Tibial artery (tissue), 4 donors: Measurements from ENCODE around the gene CHRNA1.
"Not testable (repeated sequence)": the region's sequence is repeated elsewhere in the genome, so short reads cannot be mapped to it uniquely, and the experiment has no call there.

Experiments used
- DNase-seq, 2 donors: peaks; one replicate each; pipeline ENCODE4 v3.0.0-alpha.2; 2019
- H3K27ac ChIP-seq, 2 donors: fragments of 200-600 bp; sonication (generic) in 1 of 2; 1 replicate in 1 of 2; 2 replicates in 1 of 2; pipeline ENCODE4 v1.5.1; 2018 to 2019; ENCODE audit warnings: mild to moderate bottlenecking in 1 of 2
- H3K27me3 ChIP-seq, 2 donors: fragments of 200-600 bp; sonication (generic) in 1 of 2; one replicate each; pipeline versions ENCODE4 v1.5.1 to v1.6.0; 2016 to 2019
- H3K36me3 ChIP-seq, 3 donors: fragments of 200-600 bp; sonication (generic) in 2 of 3; one replicate each; pipeline ENCODE4 v1.5.1; 2016 to 2019; ENCODE audit warnings: mild to moderate bottlenecking in 2 of 3
- H3K4me1 ChIP-seq, 4 donors: fragments of 200-600 bp; sonication (generic) in 2 of 4; 1 replicate in 3 of 4; 2 replicates in 1 of 4; pipeline ENCODE4 v1.5.1; 2016 to 2019
- H3K4me3 ChIP-seq, 2 donors: fragments of 200-600 bp; sonication (generic) in 1 of 2; 1 replicate in 1 of 2; 2 replicates in 1 of 2; pipeline ENCODE4 v1.5.1; 2018 to 2019; ENCODE audit warnings: mild to moderate bottlenecking in 2 of 2
- H3K9me3 ChIP-seq, 3 donors: fragments of 200-600 bp; sonication (generic) in 1 of 3; one replicate each; pipeline ENCODE4 v1.5.1; 2016 to 2019
- intact Hi-C: fragments of 100-400 bp; cut with DNase I; formaldehyde crosslinking; loops from one replicate; pipeline ENCODE4 v1.15.0; 2023; ENCODE audit warnings: low total_unique reads
- TF ChIP-seq, protein P1 (sequence below), 2 experiments: fragments of 200-600 bp in 1 of 2; fragments of 450-650 bp in 1 of 2; IDR thresholded peaks; one replicate each; pipeline ENCODE4 v1.5.1; 2017 to 2019; ENCODE audit warnings: antibody characterized with exemption in 2 of 2, mild to moderate bottlenecking in 1 of 2, moderate library complexity in 1 of 2

CHRNA1 gene

DNA sequence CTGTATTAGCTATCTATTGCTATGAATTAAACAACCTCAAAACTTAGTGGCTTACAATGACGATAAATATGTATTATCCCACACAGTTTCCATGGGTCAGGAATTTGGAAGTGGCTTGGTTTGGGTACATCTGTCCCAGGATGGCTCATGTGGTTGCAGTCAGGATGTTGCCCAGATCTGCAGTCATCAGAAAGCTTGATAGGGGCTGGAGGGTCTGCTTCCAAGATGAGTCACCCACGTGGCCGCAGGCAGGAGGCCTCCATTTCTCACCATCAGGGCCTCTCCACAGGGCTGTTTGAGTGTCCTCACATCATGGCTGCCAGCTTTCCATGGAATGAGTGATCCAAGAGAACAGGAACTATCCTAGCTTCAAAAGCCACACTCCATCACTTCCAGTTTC lies 46.4 kb downstream of the CHRNA1 start:
- H3K27me3 ChIP-seq = no peaks in the 10 kb centered on the region
- H3K36me3 ChIP-seq = no peaks in the 10 kb centered on the region
- H3K4me3 ChIP-seq = no peak overlapping the region
- no peak overlapping the region for H3K27ac ChIP-seq
- TF ChIP-seq, protein P1, sequence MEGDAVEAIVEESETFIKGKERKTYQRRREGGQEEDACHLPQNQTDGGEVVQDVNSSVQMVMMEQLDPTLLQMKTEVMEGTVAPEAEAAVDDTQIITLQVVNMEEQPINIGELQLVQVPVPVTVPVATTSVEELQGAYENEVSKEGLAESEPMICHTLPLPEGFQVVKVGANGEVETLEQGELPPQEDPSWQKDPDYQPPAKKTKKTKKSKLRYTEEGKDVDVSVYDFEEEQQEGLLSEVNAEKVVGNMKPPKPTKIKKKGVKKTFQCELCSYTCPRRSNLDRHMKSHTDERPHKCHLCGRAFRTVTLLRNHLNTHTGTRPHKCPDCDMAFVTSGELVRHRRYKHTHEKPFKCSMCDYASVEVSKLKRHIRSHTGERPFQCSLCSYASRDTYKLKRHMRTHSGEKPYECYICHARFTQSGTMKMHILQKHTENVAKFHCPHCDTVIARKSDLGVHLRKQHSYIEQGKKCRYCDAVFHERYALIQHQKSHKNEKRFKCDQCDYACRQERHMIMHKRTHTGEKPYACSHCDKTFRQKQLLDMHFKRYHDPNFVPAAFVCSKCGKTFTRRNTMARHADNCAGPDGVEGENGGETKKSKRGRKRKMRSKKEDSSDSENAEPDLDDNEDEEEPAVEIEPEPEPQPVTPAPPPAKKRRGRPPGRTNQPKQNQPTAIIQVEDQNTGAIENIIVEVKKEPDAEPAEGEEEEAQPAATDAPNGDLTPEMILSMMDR (IDR thresholded peaks at IDR 0.05) = no peak
- H3K9me3 ChIP-seq = no peaks in the 10 kb centered on the region
- intact Hi-C loops = no loop called here
- H3K4me1 ChIP-seq = no peaks in the 10 kb centered on the region
- DNase-seq = no peak

DNA sequence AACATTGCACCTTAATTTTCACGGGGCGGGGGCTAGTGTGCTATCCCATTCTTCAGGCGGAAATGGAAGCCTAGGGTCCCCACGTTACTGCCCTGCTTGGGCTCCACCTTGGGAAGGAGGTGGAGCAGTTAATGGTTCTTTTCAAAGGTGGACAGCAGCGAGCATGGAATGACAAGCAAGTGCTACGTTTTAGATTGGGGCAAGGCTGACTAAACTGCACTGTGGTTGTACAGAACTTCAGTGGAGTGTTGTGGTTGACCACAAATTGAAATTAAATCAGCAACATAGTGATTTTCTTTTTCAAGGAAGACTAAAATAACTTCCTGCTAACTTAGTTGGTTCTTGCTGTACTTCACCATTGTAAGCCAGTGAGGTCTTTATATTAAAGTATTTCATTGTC lies 47.0 kb downstream of the CHRNA1 start:
- H3K9me3 ChIP-seq = no peaks in the 10 kb centered on the region
- intact Hi-C loops = no loop called here
- no peaks in the 10 kb centered on the region for H3K27me3 ChIP-seq
- no peaks in the 10 kb centered on the region for H3K36me3 ChIP-seq
- TF ChIP-seq, protein P1 (IDR thresholded peaks at IDR 0.05) = no peak
- no peaks in the 10 kb centered on the region for H3K4me1 ChIP-seq
- H3K4me3 ChIP-seq = no peak overlapping the region
- no peak overlapping the region for H3K27ac ChIP-seq
- DNase-seq = no peak

DNA sequence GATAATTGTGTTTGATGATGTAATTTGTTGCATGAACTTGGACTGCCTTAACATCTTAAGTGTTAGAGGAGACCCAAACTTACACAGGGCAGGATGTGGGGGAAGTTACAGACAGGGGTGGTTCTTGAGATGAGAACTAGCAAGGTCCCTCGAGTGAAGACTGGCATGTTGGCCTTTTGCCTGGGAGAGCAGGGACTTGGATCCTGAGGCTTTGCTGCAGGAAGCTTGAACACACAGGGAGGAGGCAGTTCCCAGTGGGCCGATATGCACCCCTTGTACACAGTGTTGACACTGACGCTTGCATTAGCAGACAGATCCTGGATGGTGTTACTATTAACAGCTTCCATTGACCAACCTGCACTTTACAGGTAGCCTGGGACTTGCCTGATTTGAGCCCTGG lies 47.5 kb downstream of the CHRNA1 start:
- H3K27ac ChIP-seq = no peak overlapping the region
- H3K27me3 ChIP-seq = no peaks in the 10 kb centered on the region
- H3K36me3 ChIP-seq = no peaks in the 10 kb centered on the region
- H3K4me1 ChIP-seq = no peaks in the 10 kb centered on the region
- TF ChIP-seq, protein P1 (IDR thresholded peaks at IDR 0.05) = no peak
- no peak overlapping the region for H3K4me3 ChIP-seq
- intact Hi-C loops = no loop called here
- no peak for DNase-seq
- no peaks in the 10 kb centered on the region for H3K9me3 ChIP-seq

DNA sequence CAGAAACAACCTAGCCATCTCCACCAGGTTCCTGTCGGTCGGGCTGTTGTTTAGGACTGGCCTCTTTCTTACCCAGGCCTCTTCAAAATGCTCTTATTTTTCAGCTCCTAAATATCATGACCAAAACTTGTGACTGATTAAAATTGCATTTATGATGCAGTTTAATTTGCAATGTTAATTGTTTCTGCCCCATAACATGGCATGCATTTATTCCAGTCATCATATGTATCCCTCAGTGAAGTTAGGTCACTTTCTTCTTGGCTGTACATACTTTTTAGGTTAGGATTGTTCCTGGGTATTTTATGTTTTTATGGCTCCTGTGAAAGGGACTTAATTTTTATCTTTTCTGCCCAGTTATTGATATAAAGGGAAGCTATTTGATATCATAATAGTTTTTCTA lies 50.6 kb downstream of the CHRNA1 start:
- Histone ChIP-seq H3K27ac (no peak overlapping the region), H3K36me3 (no peaks in the 10 kb centered on the region), H3K9me3 (no peaks in the 10 kb centered on the region), H3K4me3 (no peak overlapping the region), H3K27me3 (peaks cover 0 to 6% of the 10 kb centered on the region in 2 donors), H3K4me1 (no peaks in the 10 kb centered on the region)
- no peak for DNase-seq
- TF ChIP-seq, protein P1 (IDR thresholded peaks at IDR 0.05) = no peak
- intact Hi-C loops = no loop called here

DNA sequence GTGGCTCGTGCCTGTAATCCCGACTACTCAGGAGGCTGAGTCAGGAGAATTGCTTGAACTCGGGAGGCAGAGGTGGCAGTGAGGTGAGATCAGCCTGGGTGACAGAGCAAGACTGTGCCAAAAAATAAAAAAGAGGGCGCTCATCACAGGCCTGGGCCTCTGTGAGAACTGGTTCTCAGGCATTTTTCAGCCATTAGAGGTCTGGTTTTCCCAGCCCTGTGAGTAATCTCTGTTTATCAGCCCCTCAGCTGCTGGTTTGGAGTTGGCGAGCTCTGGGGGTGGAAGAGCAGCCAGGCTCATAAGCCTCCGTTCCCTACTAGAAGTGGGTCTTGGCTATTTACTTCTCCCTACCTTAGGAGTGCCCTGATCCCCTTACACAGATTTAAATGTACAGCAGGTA lies 53.1 kb downstream of the CHRNA1 start:
- no peaks in the 10 kb centered on the region for H3K9me3 ChIP-seq
- no peak for DNase-seq
- TF ChIP-seq, protein P1 (IDR thresholded peaks at IDR 0.05) = no peak
- intact Hi-C loops = no loop called here
- peaks cover 0 to 28% of the 10 kb centered on the region in 2 donors for H3K27me3 ChIP-seq
- no peak overlapping the region for H3K4me3 ChIP-seq
- H3K27ac ChIP-seq = no peak overlapping the region
- H3K36me3 ChIP-seq = no peaks in the 10 kb centered on the region
- H3K4me1 ChIP-seq = no peaks in the 10 kb centered on the region

DNA sequence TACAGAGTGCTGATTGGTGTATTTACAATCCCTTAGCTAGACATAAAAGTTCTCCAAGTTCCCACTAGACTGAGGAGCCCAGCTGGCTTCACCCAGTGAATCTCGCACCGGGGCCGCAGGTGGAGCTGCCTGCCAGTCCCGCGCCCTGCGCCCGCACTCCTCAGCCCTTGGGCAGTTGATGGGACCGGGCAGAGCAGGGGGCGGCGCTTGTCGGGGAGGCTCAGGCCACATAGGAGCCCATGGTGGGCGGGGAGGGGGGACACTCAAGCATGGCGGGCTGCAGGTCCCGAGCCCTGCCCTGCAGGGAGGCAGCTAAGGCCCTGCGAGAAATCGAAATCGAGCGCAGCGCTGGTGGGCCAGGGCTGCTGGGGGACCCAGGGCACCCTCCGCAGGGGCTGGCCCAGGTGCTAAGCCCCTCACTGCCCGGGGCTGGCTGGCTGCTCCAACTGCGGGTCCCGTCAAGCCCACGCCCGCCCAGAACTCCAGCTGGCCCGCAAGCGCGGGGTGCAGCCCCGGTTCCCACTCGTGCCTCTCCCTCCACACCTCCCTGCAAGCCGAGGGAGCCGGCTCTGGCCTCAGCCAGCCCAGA lies 54.8 kb downstream of the CHRNA1 start:
- H3K27me3 ChIP-seq = peaks cover 0 to 28% of the 10 kb centered on the region in 2 donors
- H3K4me1 ChIP-seq, DNase-seq, H3K36me3 ChIP-seq, intact Hi-C loops, H3K27ac ChIP-seq, H3K9me3 ChIP-seq, H3K4me3 ChIP-seq: not testable (repeated sequence)
